Fibroblast of the conjunctiva (primary cell): ENCODE results near the gene PCBD2.

Experiments used
- DNase-seq: peaks from one replicate; pipeline ENCODE4 v3.0.0-alpha.2; 2010; ENCODE audit warnings: low read depth

Gene PCBD2

DNA sequence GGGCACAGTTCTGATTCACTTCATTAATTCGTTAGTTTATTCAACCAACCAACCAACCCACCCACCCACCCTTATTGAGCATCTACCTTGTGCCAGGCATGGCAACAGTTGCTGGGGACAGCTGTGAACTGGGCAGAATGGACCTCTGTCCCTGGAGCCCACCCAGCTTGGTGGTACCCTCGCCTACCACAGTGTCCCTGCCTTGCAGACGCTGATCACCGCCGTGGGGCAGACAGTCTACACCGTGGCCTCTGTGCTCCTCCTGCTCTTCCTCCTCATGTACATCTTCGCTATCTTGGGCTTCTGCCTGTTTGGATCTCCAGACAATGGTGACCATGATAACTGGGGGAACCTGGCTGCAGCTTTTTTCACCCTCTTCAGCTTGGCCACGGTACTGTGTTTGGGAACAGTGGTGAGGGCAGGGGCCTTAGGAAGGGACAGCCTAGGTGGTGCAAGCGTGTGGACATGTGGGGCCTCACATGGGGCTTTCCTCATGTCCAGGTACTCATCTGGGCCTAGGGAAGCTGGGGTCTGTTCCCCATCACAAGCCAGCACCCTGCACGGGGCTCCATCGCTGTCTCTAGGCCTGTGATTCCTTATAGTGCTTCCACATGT, 102.9 kb downstream of the PCBD2 start:
- DNase-seq = no peak

DNA sequence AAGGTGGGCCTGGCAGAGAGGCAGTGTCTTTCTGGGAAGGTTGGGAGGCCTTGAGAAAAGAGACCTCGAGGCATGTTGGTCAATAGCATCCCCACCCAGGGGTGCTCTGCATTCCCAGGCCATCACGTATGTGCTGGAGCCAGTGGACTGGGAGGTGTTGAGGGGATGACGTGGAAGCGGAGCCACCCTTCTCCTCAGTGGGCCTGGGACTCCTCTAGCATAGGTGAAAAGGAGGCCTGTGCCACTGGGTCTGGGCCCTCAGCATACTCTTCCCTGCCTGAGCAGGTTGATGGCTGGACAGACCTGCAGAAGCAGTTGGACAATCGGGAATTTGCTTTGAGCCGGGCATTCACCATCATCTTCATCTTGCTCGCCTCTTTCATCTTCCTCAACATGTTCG, 103.6 kb downstream of the PCBD2 start:
- no peak for DNase-seq

DNA sequence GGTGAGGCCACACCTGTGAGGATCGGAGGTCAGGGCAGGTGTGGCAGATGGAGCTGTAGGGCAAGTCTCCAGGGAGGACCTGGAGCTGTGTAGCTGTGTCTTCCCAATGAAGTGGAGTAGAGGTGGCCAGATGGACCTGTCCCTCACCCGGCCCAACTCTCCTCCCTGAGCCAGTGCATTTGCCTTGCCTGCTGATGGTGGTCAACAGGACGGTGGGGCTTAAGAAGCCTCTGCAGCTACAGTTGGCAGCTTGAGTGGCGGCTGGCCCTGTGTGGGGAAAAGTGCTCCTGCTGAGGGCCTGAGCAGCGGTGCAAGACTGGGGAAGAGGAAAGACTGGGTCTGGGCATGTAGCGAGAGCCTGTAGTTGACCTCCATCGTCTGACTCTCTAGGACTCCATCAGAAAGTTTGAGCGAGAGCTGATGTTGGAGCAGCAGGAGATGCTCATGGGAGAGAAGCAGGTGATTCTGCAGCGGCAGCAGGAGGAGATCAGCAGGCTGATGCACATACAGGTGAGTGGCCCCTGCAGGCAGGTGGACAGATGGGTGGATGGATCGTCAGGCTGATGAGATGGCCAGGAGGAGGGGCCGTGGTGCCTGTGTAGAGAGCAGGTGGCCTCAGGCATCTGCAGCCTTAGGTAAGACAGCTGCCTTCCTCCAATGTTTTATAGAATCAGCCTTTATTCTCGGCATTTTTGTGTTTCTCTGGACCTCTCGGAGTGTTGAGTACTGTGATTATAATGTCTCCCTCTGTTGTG, 104.2 kb downstream of the PCBD2 start:
- DNase-seq = no peak

DNA sequence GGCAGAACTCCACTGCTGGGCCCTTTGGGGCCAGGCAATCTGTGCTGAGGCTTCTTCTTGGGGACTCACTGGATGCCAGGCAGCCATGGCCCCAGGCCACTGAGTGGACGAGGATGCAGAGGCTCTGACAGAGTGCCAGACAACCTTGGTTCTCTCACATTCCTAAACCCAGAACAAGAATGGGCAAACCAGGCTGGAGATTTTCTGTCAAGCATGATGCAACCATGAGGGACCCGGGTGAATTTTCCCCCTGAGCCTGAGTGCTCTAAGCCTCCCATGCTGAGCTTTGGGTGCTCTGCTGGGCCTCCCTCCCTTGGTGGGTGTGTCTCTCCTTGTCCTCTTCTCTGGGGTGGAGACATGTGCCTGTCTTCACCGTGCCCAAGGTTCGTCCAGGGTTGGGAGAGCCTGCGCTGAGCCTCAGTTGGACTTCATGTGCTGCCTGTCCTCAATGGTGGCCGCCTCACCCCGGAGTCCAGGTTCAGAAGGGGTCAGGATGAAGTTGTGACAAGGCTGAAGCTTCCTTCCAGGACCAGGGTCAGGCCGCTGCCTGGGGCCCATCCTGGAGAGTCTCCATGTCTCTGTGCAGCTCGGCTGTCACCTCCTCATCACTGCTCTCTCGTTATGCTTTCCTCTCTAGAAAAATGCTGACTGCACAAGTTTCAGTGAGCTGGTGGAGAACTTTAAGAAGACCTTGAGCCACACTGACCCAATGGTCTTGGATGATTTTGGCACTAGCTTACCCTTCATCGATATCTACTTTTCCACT, 105.0 kb downstream of the PCBD2 start:
- DNase-seq = no peak

DNA sequence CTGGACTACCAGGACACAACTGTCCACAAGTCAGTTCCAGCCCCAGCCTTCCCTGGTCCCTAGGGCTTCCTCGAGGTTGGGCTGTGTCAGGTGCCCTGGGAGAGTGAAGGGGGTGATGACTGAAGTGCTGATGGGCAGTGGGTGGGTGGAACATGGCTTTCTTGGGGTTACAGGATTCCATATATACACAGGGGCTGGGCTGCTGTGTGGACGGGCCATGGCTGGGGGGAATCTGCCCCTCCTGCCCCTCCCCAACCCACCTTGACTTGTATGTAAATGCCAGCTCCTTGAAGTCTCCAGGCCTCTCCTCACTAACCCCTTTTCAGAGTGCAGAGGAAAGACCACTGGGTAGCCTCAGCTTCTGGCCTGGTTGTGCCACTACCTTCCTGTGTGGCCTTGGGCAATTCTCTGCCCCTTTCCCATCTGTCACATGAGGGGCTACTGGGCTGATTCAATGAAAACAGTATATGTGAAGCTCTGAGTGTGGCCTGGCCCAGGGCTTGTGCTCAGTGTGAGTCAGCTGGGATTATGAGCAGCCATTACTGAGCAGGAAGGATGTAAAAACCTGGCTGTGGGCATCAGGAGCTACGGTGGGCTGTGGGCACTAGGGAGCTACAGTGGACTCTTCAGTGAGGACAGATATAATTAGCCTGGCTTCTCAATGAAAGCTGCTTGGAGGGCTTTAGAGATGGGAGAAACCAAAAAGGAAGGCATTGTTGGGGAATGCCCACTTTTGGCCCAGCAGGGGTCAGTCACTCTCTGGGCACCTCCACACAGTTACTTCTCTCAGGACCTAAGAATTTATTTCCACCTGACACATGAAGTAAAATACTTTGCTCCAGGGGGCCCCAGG, 105.8 kb downstream of the PCBD2 start:
- no peak for DNase-seq

DNA sequence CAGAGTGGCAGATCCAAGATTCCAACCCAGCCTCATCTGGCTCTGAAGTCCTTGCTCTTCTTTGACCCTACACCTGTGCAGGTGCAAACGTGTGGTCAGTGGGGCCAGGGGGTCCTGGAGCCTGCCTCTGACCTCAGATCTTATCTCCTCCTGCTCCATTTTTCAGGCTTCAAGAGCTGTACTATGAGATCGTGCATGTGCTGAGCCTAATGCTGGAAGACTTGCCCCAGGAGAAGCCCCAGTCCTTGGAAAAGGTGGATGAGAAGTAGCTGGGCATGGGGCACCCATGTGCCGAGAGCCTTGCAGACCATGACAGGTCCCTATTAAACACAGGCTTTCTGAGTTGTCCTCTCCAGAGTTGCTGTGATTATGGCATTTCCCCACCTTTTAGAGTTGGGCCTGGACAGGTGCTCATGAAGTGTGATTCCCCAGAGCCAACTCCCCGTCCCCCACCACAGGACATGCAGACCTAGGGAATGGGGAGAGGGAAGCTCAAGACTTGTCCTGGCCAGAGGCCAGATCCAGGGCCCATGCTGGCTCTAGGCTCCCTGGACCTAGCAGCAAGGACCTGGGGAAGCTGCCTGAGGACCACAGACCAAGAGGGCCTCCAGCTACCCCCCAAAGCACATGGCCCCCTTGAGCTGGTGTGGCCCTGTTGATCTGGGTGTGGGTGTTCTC, 106.6 kb downstream of the PCBD2 start:
- DNase-seq = no peak

DNA sequence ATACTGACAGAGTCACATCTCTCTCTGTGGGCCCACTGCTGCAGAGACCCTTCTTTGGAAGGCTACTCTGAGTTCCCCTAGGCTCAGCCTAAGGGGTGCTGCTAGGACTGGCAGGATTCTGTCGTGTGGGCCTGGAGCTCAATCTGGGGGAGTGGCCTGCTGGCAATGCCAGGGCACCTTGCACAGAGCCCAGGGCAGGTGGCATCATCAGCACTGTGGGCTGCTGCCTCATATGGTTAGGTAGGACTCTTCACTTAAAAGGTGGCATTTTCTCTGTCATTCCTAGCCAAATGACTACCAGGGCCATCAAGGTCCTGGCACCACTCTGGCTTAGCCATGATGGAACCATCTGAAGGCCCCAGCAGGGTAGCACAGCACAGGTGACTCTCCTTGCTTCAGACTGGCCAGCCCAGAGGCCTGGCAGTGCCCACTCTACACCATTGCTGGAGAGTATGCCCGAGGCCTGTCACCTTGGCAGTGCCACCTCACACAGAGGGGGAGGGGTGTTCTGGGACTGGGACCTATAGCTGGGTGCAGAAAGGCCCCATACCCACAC, 107.2 kb downstream of the PCBD2 start:
- DNase-seq = no peak
